ENCODE results near the gene TPGS1. TPM values are rescaled to one million over a fixed set of nuclear protein-coding genes. Genes with fewer than 3 reads are reported as not detected.
"Not testable (repeated sequence)": the region's sequence is repeated elsewhere in the genome, so short reads cannot be mapped to it uniquely, and the experiment has no call there.

The TPGS1 gene
- total RNA-seq, 8 experiments from 2014 or later = 5.2 to 15.1 (median 8.2) TPM

DNA sequence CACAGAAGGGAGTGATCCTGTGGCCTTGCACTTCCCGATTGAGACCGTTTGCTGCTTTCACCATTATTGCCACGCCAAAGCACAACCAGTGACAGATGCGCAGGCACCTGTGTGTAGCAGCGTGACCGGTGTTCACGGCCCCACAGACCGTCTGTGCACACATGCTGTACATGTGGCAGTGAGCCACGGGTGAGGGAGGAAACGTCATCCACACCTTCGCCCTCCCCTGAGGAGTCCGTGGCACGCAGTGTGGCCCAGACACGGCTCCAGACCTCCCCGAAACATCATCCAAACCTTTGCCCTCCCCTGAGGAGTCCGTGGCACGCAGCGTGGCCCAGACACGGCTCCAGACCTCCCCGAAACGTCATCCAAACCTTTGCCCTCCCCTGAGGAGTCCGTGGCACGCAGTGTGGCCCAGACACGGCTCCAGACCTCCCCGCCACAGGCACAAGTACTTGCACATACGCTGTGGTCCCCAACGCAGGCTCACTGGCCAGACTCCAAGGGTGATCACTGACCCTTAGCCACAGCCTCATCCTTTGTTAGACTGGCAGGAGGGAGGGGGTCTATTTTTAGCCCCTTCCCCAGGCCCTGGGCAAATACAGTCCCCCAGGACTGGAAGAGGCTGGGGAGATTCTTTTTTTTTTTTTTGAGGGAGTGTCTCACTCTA is 38.6 kb upstream of the TPGS1 start:
- H3K27ac ChIP-seq = no peak overlapping the region
- peak in 3 of 8 experiments; percentile 9 to 17 (median 13) for ATAC-seq (replicated peaks in 6 of 8)
- in situ Hi-C loops (cut with MboI; ENCODE audit: low pct_unique_long_range_greater_than_20kb in 2 of 9, low sequenced_read_pairs in 9 of 9, unreplicated experiment in 9 of 9) = no loop called here
- no peak overlapping the region for H3K4me3 ChIP-seq
- WGBS, 10 experiments = 54 to 96% (median 80%) methylated on average over 1 to 11 of the region's 27 CpGs; no CpG with 5 or more reads in 3 of the 10 experiments
- H3K4me1 ChIP-seq (replicated peaks in 1 of 2) = no peaks in the 10 kb centered on the region

DNA sequence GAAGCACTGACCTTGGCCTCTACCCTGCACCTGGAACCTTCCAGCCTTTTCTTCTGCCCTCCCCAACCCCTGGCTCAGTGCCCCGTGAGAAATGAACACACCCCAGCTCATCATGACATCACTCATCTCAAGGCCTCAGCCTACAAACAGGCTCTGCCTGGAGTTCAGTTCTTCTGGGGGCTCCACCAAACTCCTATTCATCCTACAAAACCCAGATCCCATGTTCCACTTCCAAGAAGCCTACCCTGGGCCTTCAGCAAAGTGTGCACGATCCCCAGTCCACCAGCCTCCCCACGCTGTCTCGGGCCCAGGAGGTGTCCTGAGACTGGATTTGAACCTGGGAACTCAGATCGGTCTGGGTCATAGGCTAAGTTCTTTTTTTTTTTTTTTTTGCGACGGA is 37.5 kb upstream of the TPGS1 start:
- WGBS, 10 experiments = 0 to 80% (median 64%) methylated on average over 1 to 5 of the region's 7 CpGs; no CpG with 5 or more reads in 6 of the 10 experiments
- in situ Hi-C loops (cut with MboI; ENCODE audit: low pct_unique_long_range_greater_than_20kb in 2 of 9, low sequenced_read_pairs in 9 of 9, unreplicated experiment in 9 of 9) = no loop called here
- no peak for ATAC-seq (replicated peaks in 6 of 8)
- H3K4me3 ChIP-seq = no peak overlapping the region
- H3K4me1 ChIP-seq (replicated peaks in 1 of 2) = no peaks in the 10 kb centered on the region
- H3K27ac ChIP-seq = no peak overlapping the region

DNA sequence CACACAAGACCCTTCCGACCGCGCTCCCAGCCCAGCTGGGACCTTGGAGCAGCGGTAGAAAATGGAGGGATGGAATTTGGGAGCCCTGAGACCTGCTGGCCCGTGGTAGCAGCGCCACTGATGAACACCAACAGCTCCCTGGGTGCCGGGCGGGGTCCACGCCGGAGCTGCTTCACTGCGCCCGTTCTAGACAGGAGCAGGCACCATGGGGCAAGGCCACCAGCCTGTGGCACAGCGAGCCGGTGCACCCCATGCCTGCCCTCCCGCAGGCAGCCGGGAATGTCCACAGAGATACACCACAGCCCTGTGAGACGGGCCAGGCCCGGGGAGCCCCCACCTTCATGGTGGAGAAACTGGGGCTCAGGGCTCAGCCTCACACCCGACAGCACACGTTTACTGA is 36.6 kb upstream of the TPGS1 start:
- Histone ChIP-seq H3K4me1 (replicated peaks in 1 of 2) (no peaks in the 10 kb centered on the region), H3K27ac (no peak overlapping the region), H3K4me3 (no peak overlapping the region)
- 40 to 100% (median 80%) methylated on average over 1 to 12 of the region's 20 CpGs; no CpG with 5 or more reads in 4 of the 10 experiments for WGBS, 10 experiments
- in situ Hi-C loops (cut with MboI; ENCODE audit: low pct_unique_long_range_greater_than_20kb in 2 of 9, low sequenced_read_pairs in 9 of 9, unreplicated experiment in 9 of 9) = no loop called here
- ATAC-seq (replicated peaks in 6 of 8) = no peak

DNA sequence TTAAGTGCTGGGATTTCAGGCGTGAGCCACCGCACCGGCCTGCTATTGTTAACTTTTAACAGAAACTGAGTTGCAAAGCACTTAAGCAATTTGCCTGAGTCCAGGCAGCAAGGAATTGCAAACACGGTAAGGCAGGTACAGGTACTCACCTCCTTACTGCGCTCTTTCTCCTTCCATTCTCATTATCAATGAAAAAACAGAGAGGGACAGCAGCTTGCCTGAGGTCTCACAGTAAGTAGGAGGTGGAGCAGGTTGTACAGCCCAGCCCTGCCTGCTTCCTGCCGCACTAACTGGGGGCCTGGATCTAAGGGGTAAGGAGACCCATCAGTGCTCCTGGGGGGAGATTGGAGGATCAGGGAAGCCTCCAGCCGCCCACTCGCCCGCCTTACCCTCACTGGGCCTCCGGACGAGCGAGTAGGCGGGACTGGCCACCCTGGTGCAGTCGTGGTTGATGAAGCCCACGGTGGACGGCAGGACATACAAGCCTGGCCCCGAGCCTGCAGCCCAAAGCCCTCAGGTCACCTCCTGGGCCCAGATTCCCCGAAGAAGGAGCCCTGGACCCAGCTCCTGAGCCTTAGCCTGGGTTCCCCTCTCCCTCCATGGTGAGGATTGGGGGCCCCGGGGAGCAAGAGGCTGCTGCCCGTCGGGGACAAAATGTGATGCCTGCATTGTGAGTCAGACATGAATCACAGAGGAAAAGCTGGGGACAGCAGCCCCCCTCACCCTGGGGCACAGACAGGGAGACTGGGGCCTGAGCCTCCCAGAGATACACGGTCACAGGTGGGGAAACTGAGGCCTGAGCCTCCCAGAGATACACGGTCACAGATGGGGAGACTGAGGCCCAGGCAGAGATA is 35.1 kb upstream of the TPGS1 start:
- H3K27ac ChIP-seq = no peak overlapping the region
- H3K4me1 ChIP-seq (replicated peaks in 1 of 2) = no peaks in the 10 kb centered on the region

DNA sequence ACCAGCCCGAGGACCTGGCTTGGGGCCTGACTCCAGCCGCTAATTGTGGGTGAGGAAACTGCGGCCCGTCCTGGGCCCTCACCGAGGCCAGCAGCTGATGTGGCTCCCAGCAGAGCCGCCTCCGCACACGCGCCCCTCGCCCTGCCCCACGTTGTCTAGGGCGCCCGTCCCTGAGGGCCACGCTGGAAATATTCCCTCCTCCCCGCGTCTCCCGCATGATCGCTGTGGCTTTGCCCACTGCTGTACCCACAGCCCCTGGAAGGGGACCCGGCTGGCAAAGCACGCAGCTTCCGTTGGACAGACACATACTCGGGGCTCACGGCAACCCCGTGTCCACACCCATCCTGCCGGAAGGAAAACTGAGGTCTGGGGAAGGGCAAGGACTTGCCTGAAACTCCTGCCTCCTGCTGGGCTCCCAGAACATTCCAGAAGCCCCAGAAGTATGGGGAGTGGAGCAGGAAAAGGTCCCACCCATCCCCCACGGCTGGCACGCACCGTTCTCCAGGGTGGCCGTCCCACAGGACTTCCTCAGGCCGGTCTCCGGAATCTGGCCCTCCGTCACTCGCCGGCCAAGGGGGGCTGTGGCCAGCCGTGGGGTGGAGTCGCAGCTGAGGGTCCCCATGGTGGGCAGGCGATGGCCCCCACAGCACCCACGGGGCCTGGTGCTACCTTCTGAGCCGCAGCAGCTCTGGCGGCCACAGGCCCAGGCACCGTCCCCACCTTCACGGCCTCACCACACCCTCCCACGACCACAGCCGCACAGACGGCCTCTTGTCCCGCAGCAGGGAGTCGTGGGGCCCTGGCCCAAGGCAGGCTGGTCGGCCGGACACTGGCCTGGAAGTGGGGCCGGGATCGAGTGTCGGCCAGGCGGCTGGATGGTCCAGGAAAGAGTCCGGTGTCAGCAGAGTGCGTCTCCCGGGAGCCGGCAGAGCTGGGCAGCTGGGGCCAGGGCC is 32.9 kb upstream of the TPGS1 start:
- whole genome bisulfite sequencing, 10 experiments = 79 to 90% (median 90%) methylated on average over 2 to 10 of the region's 57 CpGs; no CpG with 5 or more reads in 7 of the 10 experiments
- Histone ChIP-seq H3K4me3 (no peak overlapping the region), H3K27ac (no peak overlapping the region), H3K4me1 (replicated peaks in 1 of 2) (peaks cover 0 to 7% of the 10 kb centered on the region in 2 donors)
- in situ Hi-C loops (cut with MboI; ENCODE audit: low pct_unique_long_range_greater_than_20kb in 2 of 9, low sequenced_read_pairs in 9 of 9, unreplicated experiment in 9 of 9) = no loop called here
- peak in 3 of 8 experiments; percentile 5 to 13 (median 9) for ATAC-seq (replicated peaks in 6 of 8)

More for the DNA sequence above, 35.1 kb upstream of the TPGS1 start:
- 58 to 100% (median 81%) methylated on average over 1 to 21 of the region's 23 CpGs; no CpG with 5 or more reads in 4 of the 10 experiments for WGBS, 10 experiments
- H3K4me3 ChIP-seq = no peak overlapping the region
- in situ Hi-C loops (cut with MboI; ENCODE audit: low pct_unique_long_range_greater_than_20kb in 2 of 9, low sequenced_read_pairs in 9 of 9, unreplicated experiment in 9 of 9) = no loop called here
- ATAC-seq (replicated peaks in 6 of 8) = peak in 1 of 8 experiments; percentile 7

DNA sequence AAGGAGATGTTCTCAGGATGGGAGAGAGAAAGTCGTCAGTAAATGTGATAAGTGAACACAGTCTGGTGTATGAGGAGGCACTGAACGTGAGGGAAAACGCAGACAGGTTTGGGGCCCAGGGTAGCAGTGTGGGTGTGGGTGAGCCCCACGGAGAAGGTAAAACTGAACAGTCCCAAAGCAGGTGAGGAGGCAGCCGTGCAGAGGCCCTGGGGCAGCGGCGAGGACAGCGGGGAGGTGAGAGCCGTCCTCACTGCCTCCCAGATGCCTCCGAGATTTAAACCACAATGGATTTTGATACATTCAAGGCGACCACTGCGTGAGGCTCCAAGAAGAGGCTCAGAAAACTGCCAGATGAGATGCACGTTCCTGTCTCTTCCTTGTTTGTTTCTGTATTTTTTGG is 31.9 kb upstream of the TPGS1 start:
- H3K27ac ChIP-seq = no peak overlapping the region
- ATAC-seq (replicated peaks in 6 of 8) = no peak
- in situ Hi-C loops (cut with MboI; ENCODE audit: low pct_unique_long_range_greater_than_20kb in 2 of 9, low sequenced_read_pairs in 9 of 9, unreplicated experiment in 9 of 9) = no loop called here
- H3K4me1 ChIP-seq (replicated peaks in 1 of 2) = peaks cover 0 to 7% of the 10 kb centered on the region in 2 donors
- H3K4me3 ChIP-seq = no peak overlapping the region
- WGBS, 10 experiments = 57 to 100% (median 71%) methylated on average over 1 to 10 of the region's 13 CpGs; no CpG with 5 or more reads in 2 of the 10 experiments

DNA sequence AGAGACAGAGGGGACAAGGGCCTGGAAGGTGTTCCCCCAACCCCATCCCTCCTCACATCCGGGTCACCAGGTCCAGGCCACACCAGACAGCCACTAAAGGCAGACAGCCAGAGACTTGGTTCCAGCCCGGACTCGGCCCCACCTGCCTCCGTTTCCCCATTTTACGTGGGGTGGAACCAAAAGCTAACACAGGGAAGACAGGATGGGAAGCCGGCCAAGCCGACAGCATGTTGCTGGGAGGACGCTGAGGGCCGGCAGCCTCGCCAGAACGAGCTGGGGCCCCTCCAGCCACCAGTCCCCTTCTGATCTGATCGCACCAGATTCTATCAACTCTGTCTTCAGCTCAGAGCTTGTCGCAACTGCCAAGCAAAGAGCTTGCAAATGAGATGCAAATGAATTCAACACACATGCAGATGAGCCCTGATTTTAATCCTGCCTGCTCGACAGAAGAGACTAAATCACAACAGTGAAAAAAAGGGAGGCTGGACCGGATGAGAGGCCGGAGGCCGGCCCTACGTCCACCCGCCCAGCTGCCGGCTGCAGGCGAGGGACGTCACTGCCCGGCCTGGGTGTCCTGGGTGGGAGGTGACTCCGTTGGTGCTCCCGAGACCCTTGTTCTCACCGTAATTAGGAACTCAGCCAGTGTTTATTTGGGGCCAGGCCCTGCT is 28.9 kb upstream of the TPGS1 start:
- in situ Hi-C loops (cut with MboI; ENCODE audit: low pct_unique_long_range_greater_than_20kb in 2 of 9, low sequenced_read_pairs in 9 of 9, unreplicated experiment in 9 of 9) = no loop called here
- H3K27ac ChIP-seq = no peak overlapping the region
- H3K4me3 ChIP-seq = no peak overlapping the region
- peak in 6 of 8 experiments; percentile 39 to 73 (median 47) for ATAC-seq (replicated peaks in 6 of 8)
- whole genome bisulfite sequencing, 10 experiments = 16 to 72% (median 65%) methylated on average over 5 to 14 of the region's 26 CpGs; no CpG with 5 or more reads in 5 of the 10 experiments
- H3K4me1 ChIP-seq (replicated peaks in 1 of 2) = peaks cover 0 to 7% of the 10 kb centered on the region in 2 donors

DNA sequence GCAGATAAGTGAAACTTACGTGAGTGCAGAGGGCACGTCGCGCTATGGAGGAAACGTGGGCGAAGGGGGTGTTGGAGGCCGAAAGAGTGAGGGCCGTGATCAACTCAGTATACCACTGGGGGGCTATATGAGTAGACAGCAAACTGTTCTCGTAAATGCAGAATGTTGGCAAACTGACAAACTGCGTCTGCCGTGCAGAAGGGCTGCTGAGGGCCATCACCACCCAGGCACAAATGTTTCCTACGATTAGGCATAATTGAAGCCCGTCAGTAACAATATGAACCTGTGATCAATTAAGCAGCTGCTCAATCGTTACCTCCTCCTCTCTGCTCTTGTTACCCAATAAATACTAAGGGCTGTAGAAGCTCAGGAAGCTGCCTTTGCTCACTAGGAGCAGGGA is 28.3 kb upstream of the TPGS1 start:
- no peak for ATAC-seq (replicated peaks in 6 of 8)
- Histone ChIP-seq H3K4me3 (no peak overlapping the region), H3K27ac (no peak overlapping the region), H3K4me1 (replicated peaks in 1 of 2) (peaks cover 0 to 7% of the 10 kb centered on the region in 2 donors)
- 18 to 80% (median 73%) methylated on average over 1 to 11 of the region's 14 CpGs; no CpG with 5 or more reads in 3 of the 10 experiments for WGBS, 10 experiments
- in situ Hi-C loops (cut with MboI; ENCODE audit: low pct_unique_long_range_greater_than_20kb in 2 of 9, low sequenced_read_pairs in 9 of 9, unreplicated experiment in 9 of 9) = no loop called here

GRCh38 chr19:480016-480855 is 27.1 kb upstream of the TPGS1 start:
- Histone ChIP-seq H3K4me3 (peak overlapping the region in 1 of 5 donors; percentile 5), H3K27ac (no peak overlapping the region), H3K4me1 (replicated peaks in 1 of 2) (peaks cover 2 to 11% of the 10 kb centered on the region in 2 donors)
- WGBS, 10 experiments = 30 to 66% (median 43%) methylated on average over 2 to 36 of the region's 36 CpGs
- ATAC-seq (replicated peaks in 6 of 8) = peak; percentile 55 to 95 (median 70)
- in situ Hi-C loops (cut with MboI; ENCODE audit: low pct_unique_long_range_greater_than_20kb in 2 of 9, low sequenced_read_pairs in 9 of 9, unreplicated experiment in 9 of 9) = no loop called here

GRCh38 chr19:481100-481499 is 26.2 kb upstream of the TPGS1 start:
- H3K4me3 ChIP-seq; H3K27ac ChIP-seq; ATAC-seq (replicated peaks in 6 of 8); in situ Hi-C loops (cut with MboI; ENCODE audit: low pct_unique_long_range_greater_than_20kb in 2 of 9, low sequenced_read_pairs in 9 of 9, unreplicated experiment in 9 of 9): not testable (repeated sequence)
- 64 to 95% (median 84%) methylated on average over 1 to 3 of the region's 3 CpGs for WGBS, 10 experiments
- peaks cover 11 to 19% of the 10 kb centered on the region in 2 donors for H3K4me1 ChIP-seq (replicated peaks in 1 of 2)

GRCh38 chr19:482186-483041 is 24.9 kb upstream of the TPGS1 start:
- in situ Hi-C loops (cut with MboI; ENCODE audit: low pct_unique_long_range_greater_than_20kb in 2 of 9, low sequenced_read_pairs in 9 of 9, unreplicated experiment in 9 of 9) = no loop called here
- 46 to 100% (median 74%) methylated on average over 1 to 13 of the region's 20 CpGs; no CpG with 5 or more reads in 2 of the 10 experiments for WGBS, 10 experiments
- no peak overlapping the region for H3K27ac ChIP-seq
- no peak overlapping the region for H3K4me3 ChIP-seq
- H3K4me1 ChIP-seq (replicated peaks in 1 of 2) = peaks cover 14 to 23% of the 10 kb centered on the region in 2 donors
- ATAC-seq (replicated peaks in 6 of 8) = no peak
